GM19372 (cell line): ENCODE measurements around the gene CHRDL2.

Source experiments
- ATAC-seq: cut with Tn5 transposase; IDR thresholded peaks from one replicate; pipeline ENCODE4 v1.9.1; 2021; ENCODE audit warnings: mild to moderate bottlenecking, low read depth, moderate library complexity; ENCODE audit not compliant: unreplicated experiment

The CHRDL2 gene

DNA sequence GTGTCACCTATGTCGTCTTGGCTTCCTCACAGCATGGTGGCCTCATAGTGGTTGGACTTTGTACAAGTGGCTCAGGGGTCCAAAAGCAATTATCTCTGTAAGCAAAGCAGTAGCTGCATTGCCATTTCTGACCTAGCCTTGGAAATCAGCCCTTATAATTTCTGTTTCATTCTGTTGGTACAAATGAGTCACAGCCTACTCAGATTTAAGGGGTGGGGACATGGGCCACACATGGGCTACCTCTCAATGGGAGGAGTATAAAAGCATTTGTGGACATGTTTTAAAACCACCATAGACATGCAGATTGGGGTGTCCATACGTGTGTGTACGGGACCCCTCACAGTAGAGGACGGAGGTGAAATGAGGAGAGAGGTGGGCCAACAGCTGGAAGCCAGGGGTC, 41.6 kb downstream of the CHRDL2 start:
- ATAC-seq: no peak

DNA sequence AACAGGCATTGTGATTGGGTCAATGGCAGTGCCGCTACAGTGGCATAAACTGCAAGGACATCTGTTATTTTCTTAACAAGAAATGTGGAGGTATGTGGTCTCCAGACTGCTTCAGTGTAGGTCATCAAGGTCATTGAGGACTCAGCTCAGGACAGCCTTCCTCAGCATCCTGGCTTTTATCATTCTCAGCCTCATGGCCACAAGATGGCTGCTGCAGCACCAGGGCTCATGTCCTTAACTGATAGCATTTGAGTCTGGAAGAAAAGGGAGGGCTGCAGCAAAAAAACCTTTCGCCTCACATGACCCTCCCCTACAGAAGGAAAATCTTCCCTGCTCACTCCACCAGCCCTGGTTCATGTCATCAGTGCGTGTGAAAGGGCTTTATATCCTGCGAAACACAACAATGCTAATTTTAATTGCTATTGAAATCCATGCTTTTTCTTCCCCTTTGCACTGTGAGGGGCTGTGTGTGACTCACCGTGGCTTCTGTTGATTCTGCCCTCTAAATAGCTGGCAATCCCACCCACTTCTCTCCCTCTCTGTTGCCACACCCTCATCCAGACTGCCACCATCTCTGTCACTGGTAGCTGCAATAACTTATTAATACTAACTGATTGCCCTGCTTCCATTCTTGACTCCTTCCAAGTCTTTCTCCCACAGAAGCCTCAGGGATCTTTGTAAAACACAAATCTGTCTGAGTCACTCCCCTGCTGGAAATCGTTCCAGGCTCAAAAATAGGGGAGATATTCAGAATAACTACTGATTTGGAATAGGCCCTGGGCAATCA, 43.8 kb downstream of the CHRDL2 start:
- no peak for ATAC-seq

DNA sequence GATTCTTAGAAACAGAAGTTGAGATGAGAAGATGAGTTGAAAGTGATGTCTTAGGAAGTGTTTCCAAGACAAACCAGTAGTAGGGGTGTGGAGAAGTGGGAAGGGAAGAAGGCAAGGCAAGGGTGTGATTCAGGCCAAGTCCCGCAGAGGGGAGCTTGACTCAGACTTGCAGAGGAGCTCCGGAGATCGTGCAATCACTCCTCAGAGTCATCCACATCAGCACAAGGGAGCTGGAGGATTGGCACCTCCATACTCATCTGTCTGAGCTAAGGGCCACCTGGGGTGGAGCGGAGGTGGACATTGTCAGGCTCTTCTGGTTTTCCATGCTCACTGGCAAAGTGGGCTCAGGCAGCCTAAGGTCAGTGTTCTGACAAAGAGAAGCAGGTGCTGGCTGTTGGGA, 44.4 kb downstream of the CHRDL2 start:
- ATAC-seq: no peak

DNA sequence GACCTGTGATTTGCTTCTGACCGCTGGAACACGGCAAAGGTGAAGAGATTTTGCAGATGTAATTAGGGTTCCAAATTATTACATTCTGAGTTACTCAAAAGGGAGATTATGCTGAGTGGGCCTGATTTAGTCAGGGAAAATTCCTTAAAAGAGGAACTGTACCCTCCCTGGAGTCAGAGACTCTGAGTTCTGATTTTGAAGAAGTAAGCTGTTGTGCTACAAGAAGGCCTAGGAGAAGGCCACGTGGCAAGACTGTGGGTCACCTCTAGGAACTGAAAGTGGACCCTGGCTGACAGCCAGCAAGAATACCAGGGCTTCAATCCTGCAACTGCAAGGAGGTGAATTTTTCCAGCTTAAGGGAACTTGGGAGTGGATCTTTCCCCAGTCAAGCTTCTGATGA, 45.3 kb downstream of the CHRDL2 start:
- ATAC-seq: no peak

DNA sequence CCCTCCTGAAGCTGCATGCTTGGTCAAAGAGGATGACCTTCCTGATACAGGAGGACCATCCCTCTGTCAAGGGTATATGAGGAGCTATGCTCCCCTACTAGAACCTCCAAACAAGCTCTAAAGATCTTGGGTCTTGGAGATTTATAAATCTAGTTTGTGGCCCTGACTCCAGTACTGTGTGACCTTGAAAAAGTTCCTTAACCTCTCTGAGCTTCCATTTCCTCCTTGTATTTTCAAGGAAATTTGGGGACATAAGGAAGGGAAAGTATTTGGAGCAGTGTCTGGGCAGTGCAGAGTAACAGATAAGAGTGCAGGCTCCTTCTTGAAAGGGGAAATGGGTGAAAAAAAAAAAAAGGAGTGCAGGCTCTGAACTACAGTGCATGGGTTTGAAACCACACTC, 45.9 kb downstream of the CHRDL2 start:
- no peak for ATAC-seq

DNA sequence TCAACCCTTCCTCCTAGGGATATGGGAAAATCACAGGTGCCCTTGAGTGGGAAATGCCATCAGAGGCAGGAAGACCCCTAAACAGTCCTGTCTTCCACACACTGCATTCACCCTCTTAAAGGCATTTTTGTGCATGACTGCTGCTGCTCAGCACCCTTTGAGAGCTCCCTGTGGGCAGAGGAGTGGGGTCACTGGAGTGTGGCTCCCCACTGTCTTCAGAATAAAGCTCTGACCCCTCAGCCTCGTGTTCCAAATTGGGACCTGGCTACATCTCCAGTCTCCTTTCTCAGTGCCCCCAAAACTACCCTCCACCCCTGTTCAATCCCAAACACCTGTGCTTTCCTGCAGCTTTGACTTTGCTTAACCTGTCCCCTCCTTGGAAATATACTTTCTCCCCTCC, 46.6 kb downstream of the CHRDL2 start:
- no peak for ATAC-seq

DNA sequence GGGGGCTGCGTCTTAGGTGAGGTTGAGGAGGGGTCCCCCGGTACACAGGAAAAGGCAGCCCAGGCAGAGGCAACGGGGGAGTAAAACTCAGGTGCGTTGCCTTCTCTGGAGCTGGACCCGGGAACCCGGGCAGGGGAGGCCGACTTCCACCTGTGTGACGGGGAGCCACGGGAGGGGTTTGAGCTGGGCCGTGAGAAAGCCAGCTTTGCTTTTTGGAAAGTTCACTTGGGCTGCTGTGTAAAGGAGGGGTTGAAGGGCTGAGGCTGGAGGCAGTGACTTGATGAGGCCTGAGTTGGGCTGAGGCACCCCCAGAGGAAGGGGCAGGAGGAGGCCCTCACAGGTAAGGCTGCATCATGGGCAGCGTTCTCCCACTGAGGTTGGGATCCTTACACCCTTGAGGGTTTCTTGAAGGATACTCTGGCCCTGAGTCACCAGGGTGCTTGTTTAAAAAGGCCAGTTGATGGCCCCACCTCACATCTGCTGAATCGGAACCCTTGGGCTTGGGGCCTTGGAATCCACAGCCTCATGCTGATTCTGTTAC, 47.2 kb downstream of the CHRDL2 start:
- ATAC-seq: no peak

DNA sequence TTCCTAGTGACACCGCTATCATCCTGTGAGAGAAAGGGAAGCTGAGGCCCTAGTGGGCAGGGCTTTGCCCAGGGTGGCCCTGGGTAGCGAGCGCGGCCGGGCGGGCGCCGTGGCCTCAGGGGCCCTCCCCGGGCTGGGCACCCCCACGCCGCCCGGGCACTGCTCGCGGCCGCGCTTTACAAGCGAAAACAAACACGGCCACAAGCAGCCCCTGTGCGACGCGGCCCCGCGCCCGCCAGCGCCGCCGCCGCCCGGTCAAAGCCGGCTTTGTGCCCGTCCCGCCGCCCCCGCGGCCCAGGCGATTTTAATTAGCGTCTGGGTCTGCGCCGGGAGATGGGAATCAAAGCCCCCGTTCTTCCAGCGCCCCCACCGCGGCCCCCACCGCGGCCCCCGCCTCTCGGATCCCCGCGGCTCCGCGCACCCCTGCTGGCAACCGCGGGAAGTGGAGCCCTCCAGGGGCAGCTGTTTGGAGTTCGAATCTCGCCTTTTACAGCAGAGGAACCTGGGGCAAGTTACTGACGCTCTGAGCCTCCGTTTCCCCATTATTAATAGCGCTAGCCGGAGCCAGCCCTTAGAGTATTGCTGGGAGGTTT, 47.9 kb downstream of the CHRDL2 start:
- ATAC-seq: no peak

DNA sequence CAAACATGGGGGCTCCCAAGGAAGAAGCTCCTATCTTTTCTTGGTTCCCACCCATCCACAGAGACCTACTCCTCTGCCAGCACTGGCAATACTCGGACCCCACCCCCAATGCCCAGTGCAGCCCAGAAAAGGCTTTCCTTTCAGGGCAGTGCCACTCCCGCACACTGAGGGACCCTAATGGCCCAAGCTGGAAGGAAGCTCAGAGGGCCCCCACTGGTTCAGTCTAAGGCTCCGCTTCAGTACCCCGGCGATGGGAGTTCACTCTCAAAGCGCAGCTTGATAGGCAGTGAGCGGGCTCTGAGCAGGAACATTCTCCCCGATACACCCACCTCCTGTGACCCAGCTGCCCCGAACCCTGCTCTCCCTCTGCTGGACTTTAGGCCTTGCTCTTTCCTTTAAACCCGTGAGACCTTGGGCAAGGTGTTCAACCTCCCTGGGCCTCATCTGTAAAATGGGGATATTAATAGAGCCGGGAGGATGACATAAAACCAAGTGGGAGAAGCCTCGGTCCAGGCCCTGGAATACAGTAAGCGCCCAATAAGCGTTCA, 48.4 kb downstream of the CHRDL2 start:
- ATAC-seq: no peak

DNA sequence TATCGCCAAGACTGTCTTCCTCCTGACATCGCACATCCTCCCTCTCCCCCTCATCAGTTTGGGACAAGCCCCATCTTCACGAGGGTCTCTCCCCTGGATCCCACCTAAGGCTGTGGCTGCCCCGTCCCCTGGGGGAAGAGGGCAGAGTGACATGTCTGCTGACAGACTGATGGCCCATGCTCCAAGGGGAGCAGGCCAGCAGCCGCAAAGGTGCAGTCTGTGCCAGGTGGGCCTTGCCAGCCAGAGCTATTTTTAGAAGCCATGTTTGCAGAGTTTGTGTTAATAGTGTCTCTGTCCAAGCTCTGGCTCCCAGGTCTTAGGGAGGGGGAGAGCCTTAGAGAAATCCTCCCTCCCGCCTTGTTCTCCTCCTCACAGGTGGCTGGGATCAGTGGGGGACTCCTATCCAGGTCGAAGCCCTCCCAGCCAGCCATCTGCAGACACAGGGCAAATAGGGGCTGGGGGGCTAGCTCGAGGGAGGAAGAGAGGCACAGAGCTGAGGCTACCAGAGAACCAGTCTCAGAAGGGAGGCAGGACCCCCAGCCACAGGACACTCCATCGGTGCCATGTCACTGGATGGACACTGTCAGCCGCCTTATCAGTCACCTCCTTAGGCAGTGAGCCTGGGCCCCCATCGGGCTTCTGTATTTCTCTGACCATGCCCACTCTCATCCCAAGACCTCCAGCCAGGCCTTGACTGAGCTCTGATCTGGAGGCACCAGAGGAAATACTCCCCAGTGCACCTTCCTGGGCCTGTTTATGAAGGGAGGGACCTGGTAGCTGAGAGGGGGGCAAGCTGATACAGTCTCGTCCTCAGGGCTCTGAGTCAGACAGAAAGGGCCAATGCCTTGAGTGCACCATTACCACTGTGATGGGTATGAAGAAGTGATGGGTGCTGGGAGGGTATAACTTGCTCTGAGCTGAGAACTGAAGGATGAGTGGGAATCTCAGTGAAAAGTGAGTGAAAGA, 49.3 kb downstream of the CHRDL2 start:
- ATAC-seq: no peak

DNA sequence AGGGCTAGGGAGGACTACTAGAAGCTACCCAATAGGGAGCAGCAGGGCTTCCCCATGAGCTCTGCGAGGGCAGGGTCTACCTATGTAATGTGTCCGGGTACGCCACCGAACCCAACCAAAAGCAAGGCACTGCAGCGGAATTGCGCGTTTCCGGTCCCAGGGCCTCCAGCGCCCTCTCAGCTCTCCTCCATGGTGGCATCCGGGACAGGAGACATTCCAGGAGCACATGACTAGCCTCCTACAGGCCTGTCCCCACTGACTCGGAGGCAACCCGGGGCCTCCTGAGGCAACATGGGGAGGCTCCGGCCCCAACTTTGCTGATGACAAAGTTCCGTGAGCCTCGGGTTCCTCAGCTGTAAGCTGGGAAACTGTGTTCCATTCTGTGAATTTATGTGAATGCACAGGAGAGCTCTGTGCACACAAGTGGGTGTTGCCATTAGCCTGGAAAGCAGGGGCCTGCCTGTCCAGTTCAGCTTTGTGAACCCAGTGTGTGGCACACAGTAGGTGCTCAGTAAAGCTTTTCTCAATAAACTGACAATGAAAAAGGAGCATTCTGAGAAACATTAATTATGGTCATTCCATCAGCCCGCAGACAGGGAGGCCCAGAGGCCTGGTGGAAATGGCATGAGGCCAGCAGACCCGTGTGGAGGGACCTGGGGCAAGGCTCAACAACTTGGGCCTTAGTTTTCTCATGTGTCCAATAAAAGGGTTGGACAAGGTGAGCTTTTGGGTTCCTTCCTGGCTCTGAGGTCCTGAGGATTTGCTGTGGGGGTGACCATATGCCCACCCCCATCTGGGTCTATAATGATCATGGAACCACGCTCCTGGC, 50.3 kb downstream of the CHRDL2 start:
- no peak for ATAC-seq

DNA sequence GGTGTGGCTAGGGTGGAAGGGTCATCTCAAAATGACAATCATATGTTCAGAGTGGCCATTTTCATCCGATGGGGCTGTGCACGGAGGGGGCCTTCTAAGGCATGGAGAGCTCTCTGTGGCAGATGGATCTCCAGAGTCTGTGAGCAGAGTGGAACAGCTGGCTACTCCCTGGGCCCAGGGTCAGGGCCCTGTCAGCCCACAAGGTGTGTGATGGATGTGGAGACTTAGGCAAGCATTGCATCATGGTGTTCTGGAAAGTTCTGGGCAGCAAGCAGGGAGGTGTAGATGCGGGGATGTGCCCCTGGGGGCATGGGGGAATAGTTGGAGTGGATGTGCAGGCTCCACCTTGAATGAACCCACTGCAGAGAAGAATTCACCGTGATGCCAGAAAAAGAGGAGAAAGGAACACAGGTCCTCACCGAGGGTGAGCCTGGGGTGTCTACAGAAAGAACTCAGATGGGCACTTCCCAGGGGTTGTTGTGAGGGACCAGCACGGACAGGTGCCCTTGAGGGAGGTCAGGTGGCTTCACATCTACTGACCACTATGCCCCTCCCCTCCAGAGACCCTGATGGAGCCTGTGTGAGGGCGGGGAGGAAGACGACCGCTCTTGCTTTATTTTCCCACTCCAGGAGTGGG, 51.1 kb downstream of the CHRDL2 start:
- ATAC-seq: no peak

DNA sequence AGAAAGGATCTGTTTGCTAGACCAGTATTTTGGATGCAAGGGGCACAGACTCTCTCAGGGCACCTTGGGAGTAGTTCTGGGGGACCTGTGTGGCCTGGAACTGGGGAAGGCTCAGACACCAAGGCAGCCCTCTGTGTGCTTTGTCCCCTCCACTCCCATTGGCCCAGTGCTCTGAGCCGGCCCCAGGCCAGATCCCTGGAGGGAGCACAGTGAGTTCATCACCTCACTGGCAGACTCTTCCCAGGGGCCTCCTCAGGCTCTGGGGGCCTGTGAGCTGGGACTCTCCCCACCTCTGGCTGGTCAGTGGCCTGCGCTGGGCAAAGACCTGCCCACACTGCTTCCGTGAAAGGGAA, 51.7 kb downstream of the CHRDL2 start:
- no peak for ATAC-seq

DNA sequence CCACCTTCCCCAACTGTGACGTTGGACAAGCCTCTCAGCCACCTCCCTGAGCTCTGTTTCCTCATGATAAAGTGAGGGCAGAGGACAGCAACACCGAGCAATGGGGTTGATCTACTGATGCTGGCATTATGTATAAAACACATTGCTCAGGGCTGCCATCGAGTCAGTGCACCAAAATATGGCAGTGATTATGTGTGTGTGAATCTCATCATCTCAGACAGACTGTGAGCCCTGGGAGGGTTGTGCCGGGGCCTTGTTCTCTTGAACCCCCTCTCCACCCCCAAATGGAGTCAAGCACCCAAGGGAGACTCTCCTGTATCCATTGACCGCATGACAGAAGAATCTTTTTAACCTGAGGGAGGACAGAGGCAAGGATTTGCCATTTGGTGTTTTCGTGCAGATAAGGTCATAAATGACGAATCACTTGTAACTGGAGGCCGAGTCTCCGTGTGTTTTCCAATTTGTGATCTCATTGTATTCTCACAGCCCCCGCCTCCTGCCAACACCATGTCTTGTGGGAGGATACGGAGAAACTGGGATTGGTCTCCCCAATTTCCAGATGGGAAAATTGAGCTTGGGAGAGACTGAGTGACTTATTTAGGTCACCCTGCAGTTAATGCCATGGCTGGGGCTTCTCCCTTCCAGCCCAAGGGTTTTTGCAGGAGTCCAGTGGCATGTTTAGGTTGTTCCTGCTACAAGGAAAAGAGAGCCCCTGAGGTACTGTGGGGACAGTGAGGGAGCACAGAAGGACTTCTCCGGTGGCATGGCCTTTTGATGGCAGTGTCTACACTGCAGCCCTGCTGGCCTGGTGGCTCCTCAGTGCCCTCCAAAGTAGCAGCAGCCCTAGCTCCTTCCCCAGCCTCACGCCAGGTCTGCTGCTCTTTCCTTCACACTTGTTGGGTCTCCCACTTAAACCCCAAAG, 52.4 kb downstream of the CHRDL2 start:
- no peak for ATAC-seq

DNA sequence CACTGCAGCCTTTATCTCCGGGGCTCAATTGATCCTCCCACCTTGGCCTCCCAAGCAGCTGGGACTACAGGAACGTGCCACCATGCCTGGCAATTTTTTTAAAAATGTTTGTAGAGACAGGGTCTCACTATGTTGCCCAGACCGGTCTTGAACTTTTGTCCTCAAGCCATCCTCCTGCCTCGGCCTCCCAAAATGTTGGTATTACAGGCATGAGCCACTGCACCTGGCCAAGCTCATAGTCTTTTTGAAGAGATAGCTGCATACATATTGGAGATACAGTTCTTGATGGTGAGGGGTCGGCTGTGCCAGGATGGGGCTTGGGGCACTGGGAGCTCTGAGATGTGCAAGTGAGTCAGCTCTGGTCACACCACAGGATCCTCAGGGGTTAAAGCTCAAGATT, 53.2 kb downstream of the CHRDL2 start:
- no peak for ATAC-seq

DNA sequence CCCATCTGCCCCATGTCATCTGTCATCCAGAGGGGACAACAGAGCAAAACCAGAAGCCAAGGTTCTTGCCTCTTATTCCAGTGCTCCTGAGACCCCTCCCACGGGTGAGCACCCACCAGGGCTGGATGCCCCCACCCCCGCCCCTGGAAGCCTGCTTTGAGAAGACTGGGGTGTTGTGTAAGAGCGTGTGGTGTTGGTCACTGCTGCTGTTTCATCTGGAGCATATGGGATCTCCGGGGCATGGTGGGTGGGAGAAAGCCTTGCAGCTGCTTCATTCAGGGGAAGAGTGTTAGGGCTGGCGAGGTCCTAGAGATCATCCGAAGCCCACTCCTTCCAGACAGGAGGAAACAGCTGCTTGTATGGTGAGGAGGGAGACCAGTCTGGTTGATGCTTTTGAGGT, 54.1 kb downstream of the CHRDL2 start:
- ATAC-seq: no peak

DNA sequence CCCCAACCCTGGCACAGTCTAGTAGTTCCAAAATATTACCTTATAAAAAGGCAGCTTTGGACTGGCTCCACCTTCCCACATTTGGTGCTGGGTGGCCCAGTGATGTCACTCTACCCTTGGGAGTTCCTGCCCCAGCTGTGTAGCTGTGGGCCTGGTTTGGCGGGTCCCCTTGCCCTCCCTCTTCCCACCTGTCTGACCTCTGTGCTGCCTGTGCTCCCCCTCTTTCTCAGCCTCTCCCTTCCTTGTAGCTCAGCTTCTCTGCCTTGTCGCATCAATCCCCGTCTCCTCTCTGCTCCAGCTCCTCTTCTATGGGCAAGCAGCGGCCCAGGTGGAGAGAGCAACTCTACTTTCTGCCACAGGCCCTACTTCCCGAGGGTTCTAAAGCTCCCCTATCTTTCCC, 54.6 kb downstream of the CHRDL2 start:
- no peak for ATAC-seq

DNA sequence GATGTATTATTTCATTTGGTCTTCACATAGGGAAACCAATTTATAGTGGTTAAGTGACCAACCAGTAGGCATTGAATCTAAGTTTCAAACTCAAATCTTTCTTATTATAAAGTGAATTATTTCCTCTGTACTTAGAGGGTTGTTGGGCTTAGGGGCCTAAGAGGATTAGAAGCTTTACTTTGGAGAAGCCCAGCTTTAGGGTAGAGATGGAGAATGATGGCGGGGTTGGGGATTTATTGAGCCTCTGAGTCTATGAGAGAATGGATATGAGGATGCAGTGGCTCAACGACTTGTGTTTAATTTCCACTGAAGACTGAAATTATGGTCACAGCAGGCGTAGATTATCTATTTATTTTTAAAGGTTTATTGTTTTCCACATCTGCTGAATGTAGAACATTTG, 55.5 kb downstream of the CHRDL2 start:
- no peak for ATAC-seq
